ENCODE data around the gene NXPH2. TPM values are rescaled to one million over a fixed set of nuclear protein-coding genes. Genes with fewer than 3 reads are reported as not detected.
A peak's percentile ranks its signal among the peaks of the same experiment; 100 is the strongest.

Gene NXPH2
- total RNA-seq, 1 donor from 2014 or later: 4.6 TPM

GRCh38 chr2:138818556-138818955 is 38.4 kb upstream of the NXPH2 start:
- no peak for DNase-seq (ENCODE audit: low spot score in 2 of 2, unreplicated experiment in 2 of 2)
- Mint-ChIP-seq H3K27me3 (ENCODE audit: low read depth) (no peaks in the 10 kb centered on the region), H3K9me3 (no peaks in the 10 kb centered on the region), H3K4me1 (peaks cover 2% of the 10 kb centered on the region), H3K36me3 (no peaks in the 10 kb centered on the region), H3K4me3 (no peak overlapping the region), H3K27ac (no peak overlapping the region)
- no peak for TF ChIP-seq CTCF (IDR thresholded peaks at IDR 0.05; ENCODE audit: unreplicated experiment)

- Mint-ChIP-seq H3K4me1 (peaks cover 2% of the 10 kb centered on the region), H3K9me3 (no peaks in the 10 kb centered on the region), H3K27ac (no peak overlapping the region), H3K36me3 (no peaks in the 10 kb centered on the region), H3K4me3 (no peak overlapping the region), H3K27me3 (ENCODE audit: low read depth) (no peaks in the 10 kb centered on the region)
- no peak for DNase-seq (ENCODE audit: low spot score in 2 of 2, unreplicated experiment in 2 of 2)
- no peak for TF ChIP-seq CTCF (IDR thresholded peaks at IDR 0.05; ENCODE audit: unreplicated experiment)
These were observed 34.1 kb upstream of the NXPH2 start for GRCh38 chr2:138814123-138814898.

DNA sequence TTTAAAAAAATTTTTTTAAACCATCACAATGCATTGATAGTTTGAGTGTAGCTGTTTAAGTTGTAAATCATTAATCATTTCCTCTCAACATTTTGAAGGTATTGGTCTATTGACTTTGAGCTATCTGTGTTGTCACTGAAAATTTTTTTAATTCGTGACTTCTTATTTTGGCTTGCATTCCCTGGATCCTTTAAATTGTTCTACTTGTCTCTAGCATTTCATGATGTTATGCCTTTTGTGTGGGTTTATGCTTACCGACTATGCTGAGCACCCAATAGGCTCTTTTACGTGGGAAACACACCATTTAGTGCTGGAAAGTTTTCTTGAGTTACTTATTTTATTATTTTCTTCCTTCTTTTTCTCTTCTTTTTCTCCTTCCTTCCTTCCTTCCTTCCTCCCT is 31.2 kb upstream of the NXPH2 start:
- Mint-ChIP-seq H3K4me1 (no peaks in the 10 kb centered on the region), H3K27me3 (ENCODE audit: low read depth) (no peaks in the 10 kb centered on the region), H3K4me3 (no peak overlapping the region), H3K36me3 (no peaks in the 10 kb centered on the region), H3K9me3 (no peaks in the 10 kb centered on the region), H3K27ac (no peak overlapping the region)
- no peak for DNase-seq (ENCODE audit: low spot score in 2 of 2, unreplicated experiment in 2 of 2)
- no peak for TF ChIP-seq CTCF (IDR thresholded peaks at IDR 0.05; ENCODE audit: unreplicated experiment)

GRCh38 chr2:138794724-138795123 is 14.5 kb upstream of the NXPH2 start:
- Mint-ChIP-seq H3K4me1 (no peaks in the 10 kb centered on the region), H3K27me3 (ENCODE audit: low read depth) (peaks cover 5% of the 10 kb centered on the region), H3K36me3 (peaks cover 6% of the 10 kb centered on the region), H3K27ac (no peak overlapping the region), H3K4me3 (no peak overlapping the region), H3K9me3 (peaks cover 56% of the 10 kb centered on the region)
- DNase-seq (ENCODE audit: low spot score in 2 of 2, unreplicated experiment in 2 of 2): no peak
- no peak for TF ChIP-seq CTCF (IDR thresholded peaks at IDR 0.05; ENCODE audit: unreplicated experiment)

DNA sequence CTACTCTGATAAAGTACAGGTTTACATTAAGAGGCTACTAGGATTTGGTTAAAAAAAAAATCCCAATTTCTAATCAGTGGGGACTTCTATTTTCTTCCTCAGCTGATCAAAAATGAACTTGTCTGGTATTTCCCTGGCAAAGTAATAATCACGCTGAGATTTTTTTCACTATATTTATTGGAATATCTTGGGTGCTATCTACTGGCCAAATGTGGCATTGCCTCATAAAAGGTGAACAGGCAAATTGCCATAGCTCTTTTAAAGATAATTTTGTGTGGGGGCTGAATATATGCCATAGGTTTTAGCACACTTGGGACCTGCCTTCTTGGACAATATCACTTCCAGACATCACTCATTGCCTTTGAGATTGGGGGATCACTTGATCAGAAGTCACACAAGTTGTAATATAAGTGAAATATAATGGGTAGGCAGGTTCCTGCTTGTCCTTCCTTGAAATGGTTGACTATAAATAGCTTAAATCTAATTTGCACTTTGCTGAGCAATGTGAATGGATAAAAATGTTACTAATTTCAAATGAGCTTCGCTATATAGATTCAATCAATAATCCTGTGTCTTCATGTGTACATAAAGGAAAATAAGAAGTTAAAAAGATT is 7.0 kb upstream of the NXPH2 start:
- peaks cover 4% of the 10 kb centered on the region for H3K4me1 Mint-ChIP-seq
- H3K27ac Mint-ChIP-seq: no peak overlapping the region
- H3K27me3 Mint-ChIP-seq (ENCODE audit: low read depth): peaks cover 28% of the 10 kb centered on the region
- peaks cover 3% of the 10 kb centered on the region for H3K36me3 Mint-ChIP-seq
- peaks cover 16% of the 10 kb centered on the region for H3K9me3 Mint-ChIP-seq
- DNase-seq (ENCODE audit: low spot score in 2 of 2, unreplicated experiment in 2 of 2): no peak
- H3K4me3 Mint-ChIP-seq: no peak overlapping the region
- peak; percentile 77 for TF ChIP-seq CTCF (IDR thresholded peaks at IDR 0.05; ENCODE audit: unreplicated experiment)
